Loucy (cell line): Measurements from ENCODE around the gene KLKB1.

Experiments used
- H2AFZ ChIP-seq: fragments of 200-600 bp; sonication (generic); 2 replicates; pipeline ENCODE4 v1.6.0; 2016; ENCODE audit warnings: antibody characterized with exemption, mild to moderate bottlenecking, low read length, moderate library complexity
- H3F3A ChIP-seq: fragments of 200-600 bp; 2 replicates; pipeline ENCODE4 v1.6.0; 2016; ENCODE audit warnings: antibody characterized with exemption, low read depth, mild to moderate bottlenecking
- H3K27me3 ChIP-seq: fragments of 200-600 bp; sonication (generic); 2 replicates; pipeline ENCODE4 v1.6.1; 2014; ENCODE audit warnings: low read length, mild to moderate bottlenecking; ENCODE audit not compliant: insufficient read depth, poor library complexity, severe bottlenecking
- H3K36me3 ChIP-seq: fragments of 200-600 bp; sonication (generic); 2 replicates; pipeline ENCODE4 v1.6.1; 2016; ENCODE audit warnings: low read length; ENCODE audit not compliant: insufficient read depth
- H3K4me1 ChIP-seq: fragments of 200-600 bp; sonication (generic); 2 replicates; pipeline ENCODE4 v1.5.1; 2014; ENCODE audit warnings: low read length, mild to moderate bottlenecking; ENCODE audit not compliant: insufficient read depth, poor library complexity, severe bottlenecking
- H3K4me2 ChIP-seq: fragments of 200-600 bp; sonication (generic); 2 replicates; pipeline ENCODE4 v1.6.0; 2014; ENCODE audit warnings: antibody characterized with exemption, low read length, low read depth, mild to moderate bottlenecking; ENCODE audit not compliant: poor library complexity, severe bottlenecking
- H3K4me3 ChIP-seq: fragments of 200-600 bp; sonication (generic); 2 replicates; pipeline ENCODE4 v1.5.1; 2014; ENCODE audit warnings: low read length, mild to moderate bottlenecking, mixed read lengths; ENCODE audit not compliant: poor library complexity, severe bottlenecking
- H3K79me2 ChIP-seq: fragments of 200-600 bp; sonication (generic); 2 replicates; pipeline ENCODE4 v1.6.1; 2014; ENCODE audit warnings: low read length; ENCODE audit not compliant: insufficient read depth
- H3K9ac ChIP-seq: fragments of 200-600 bp; sonication (generic); 2 replicates; pipeline ENCODE4 v1.6.0; 2014; ENCODE audit warnings: mild to moderate bottlenecking, low read depth, low read length, moderate library complexity; ENCODE audit not compliant: poor library complexity, severe bottlenecking
- H3K9me2 ChIP-seq: fragments of 200-600 bp; sonication (generic); replicated peaks from 2 replicates; pipeline ENCODE4 v1.6.1; 2016; ENCODE audit warnings: low read depth, low read length, mixed read lengths
- H3K9me3 ChIP-seq: fragments of 200-600 bp; sonication (generic); 2 replicates; pipeline ENCODE4 v1.6.1; 2014; ENCODE audit warnings: mild to moderate bottlenecking, antibody characterized with exemption, low read length, low read depth; ENCODE audit not compliant: insufficient read depth
- H4K20me1 ChIP-seq: fragments of 200-600 bp; sonication (generic); 2 replicates; pipeline ENCODE4 v1.6.0; 2014; ENCODE audit warnings: antibody characterized with exemption, low read length, mild to moderate bottlenecking; ENCODE audit not compliant: insufficient read depth, poor library complexity, severe bottlenecking
- EZH2phosphoT487 ChIP-seq: fragments of 200-600 bp; IDR thresholded peaks from 2 replicates; pipeline ENCODE4 v1.6.1; 2018; ENCODE audit warnings: antibody characterized with exemption, mild to moderate bottlenecking, moderate library complexity, borderline replicate concordance
- TF ChIP-seq, protein P1 (sequence below): fragments of 200-600 bp; sonication (generic); conservative IDR thresholded peaks from 2 replicates; pipeline ENCODE4 v1.5.1; 2014; ENCODE audit warnings: mild to moderate bottlenecking, antibody characterized with exemption, low read length

The KLKB1 gene

DNA sequence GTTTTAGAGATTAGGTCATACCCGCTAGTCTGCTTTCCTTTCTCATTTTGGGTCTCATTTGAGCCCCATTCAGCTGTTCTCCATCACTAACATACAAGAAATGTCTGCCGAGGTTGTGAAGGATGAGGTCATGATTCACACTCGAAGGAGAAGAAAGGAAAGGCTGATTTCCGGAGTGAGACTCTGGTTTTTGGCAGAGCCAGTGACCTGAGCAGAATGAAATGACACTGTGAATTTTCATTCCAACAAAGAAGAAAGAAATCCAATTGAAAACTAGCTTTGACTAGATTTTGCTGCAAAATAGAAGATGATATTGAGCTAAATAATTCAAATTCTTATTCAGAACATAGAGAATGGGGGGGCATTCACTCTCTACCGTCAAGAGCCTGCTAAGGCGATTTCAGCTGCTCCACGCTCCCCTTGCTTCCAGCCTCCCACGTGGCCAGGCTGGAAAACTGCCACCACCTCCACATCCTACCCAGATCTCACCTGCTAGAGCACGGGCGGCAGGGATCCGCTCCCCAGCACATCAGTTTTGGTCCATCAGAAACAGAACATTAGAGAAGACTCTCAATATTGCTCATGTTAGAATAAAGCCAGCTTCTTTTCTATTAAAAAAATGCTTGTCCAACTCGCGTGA lies 77.7 kb downstream of the KLKB1 start:
- H3K9me3 ChIP-seq: no peaks in the 10 kb centered on the region
- no peak overlapping the region for H3K4me3 ChIP-seq
- TF ChIP-seq, protein P1, sequence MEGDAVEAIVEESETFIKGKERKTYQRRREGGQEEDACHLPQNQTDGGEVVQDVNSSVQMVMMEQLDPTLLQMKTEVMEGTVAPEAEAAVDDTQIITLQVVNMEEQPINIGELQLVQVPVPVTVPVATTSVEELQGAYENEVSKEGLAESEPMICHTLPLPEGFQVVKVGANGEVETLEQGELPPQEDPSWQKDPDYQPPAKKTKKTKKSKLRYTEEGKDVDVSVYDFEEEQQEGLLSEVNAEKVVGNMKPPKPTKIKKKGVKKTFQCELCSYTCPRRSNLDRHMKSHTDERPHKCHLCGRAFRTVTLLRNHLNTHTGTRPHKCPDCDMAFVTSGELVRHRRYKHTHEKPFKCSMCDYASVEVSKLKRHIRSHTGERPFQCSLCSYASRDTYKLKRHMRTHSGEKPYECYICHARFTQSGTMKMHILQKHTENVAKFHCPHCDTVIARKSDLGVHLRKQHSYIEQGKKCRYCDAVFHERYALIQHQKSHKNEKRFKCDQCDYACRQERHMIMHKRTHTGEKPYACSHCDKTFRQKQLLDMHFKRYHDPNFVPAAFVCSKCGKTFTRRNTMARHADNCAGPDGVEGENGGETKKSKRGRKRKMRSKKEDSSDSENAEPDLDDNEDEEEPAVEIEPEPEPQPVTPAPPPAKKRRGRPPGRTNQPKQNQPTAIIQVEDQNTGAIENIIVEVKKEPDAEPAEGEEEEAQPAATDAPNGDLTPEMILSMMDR: no peak
- TF ChIP-seq EZH2phosphoT487: no peak
- no peaks in the 10 kb centered on the region for H4K20me1 ChIP-seq
- H3K4me2 ChIP-seq: no peak overlapping the region
- no peak overlapping the region for H3K9ac ChIP-seq
- H3K4me1 ChIP-seq: no peaks in the 10 kb centered on the region
- H3K79me2 ChIP-seq: no peaks in the 10 kb centered on the region
- no peaks in the 10 kb centered on the region for H3K9me2 ChIP-seq
- H3F3A ChIP-seq: no peaks in the 10 kb centered on the region
- no peaks in the 10 kb centered on the region for H3K27me3 ChIP-seq
- no peak overlapping the region for H2AFZ ChIP-seq
- H3K36me3 ChIP-seq: no peaks in the 10 kb centered on the region

DNA sequence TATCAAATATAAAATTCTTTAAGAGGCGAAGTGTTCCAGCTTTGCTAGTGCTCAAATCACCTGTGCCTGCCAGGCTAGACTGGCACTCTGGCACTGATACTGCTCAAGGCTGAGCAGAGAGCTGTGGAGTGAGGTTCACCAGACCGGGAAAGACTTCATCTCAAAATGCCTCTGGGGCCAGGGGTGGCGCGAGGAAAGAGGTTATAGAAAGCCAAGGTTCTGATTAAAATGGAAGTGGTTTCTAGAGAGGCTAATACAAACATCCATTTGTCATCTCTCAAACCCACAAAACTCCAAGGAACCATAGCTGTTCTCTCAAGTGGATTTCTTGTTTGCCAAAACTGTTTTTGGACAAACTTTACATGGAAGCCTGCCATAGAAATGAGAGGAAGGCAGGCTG lies 80.2 kb downstream of the KLKB1 start:
- H2AFZ ChIP-seq: no peak overlapping the region
- no peak overlapping the region for H3K9ac ChIP-seq
- no peaks in the 10 kb centered on the region for H4K20me1 ChIP-seq
- H3K4me1 ChIP-seq: no peaks in the 10 kb centered on the region
- no peak for TF ChIP-seq EZH2phosphoT487
- TF ChIP-seq, protein P1: no peak
- H3K27me3 ChIP-seq: no peaks in the 10 kb centered on the region
- H3K4me3 ChIP-seq: no peak overlapping the region
- no peaks in the 10 kb centered on the region for H3K36me3 ChIP-seq
- H3K9me2 ChIP-seq: no peaks in the 10 kb centered on the region
- H3K4me2 ChIP-seq: no peak overlapping the region
- no peaks in the 10 kb centered on the region for H3K9me3 ChIP-seq
- no peaks in the 10 kb centered on the region for H3F3A ChIP-seq
- no peaks in the 10 kb centered on the region for H3K79me2 ChIP-seq

DNA sequence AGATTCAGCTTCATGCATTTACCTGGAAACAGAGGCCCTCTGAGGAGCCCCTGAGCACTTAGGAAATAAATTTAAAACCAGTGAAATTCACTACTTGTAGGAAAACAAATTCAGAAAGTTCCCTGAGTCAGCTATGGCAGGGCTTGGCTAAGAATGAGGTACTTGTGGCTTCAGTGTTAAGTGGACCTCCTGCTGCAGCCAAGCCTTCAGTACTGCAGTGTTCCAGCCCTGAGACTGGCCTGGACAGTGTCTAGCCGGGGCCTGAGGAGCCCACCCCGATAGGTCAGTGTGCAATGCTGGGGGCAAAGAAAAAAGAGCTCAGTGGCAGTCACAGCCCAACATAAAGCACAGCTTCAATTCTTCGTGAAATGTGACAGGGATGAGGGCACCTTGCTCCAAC lies 80.6 kb downstream of the KLKB1 start:
- Histone ChIP-seq H3K9ac (no peak overlapping the region), H2AFZ (no peak overlapping the region), H3K4me1 (no peaks in the 10 kb centered on the region), H3K36me3 (no peaks in the 10 kb centered on the region), H3K4me2 (no peak overlapping the region), H3K4me3 (no peak overlapping the region), H3K9me2 (no peaks in the 10 kb centered on the region), H3F3A (no peaks in the 10 kb centered on the region), H3K79me2 (no peaks in the 10 kb centered on the region), H3K9me3 (no peaks in the 10 kb centered on the region), H3K27me3 (no peaks in the 10 kb centered on the region), H4K20me1 (no peaks in the 10 kb centered on the region)
- TF ChIP-seq, protein P1: no peak
- no peak for TF ChIP-seq EZH2phosphoT487
